GM12864 (cell line): ENCODE data around the gene ZNF799.
"Not testable (repeated sequence)": the region's sequence is repeated elsewhere in the genome, so short reads cannot be mapped to it uniquely, and the experiment has no call there.

Experiments used
- DNase-seq: peaks from one replicate; pipeline ENCODE4 v3.0.0-alpha.2; 2011; ENCODE audit warnings: low read depth
- H3K4me3 ChIP-seq: 2 replicates; pipeline ENCODE4 v1.5.1; 2011; ENCODE audit warnings: mild to moderate bottlenecking, low read depth, low read length, control low read depth
- TF ChIP-seq, protein P1 (sequence below): IDR thresholded peaks from 2 replicates; pipeline ENCODE4 v1.5.1; 2011; ENCODE audit warnings: low read depth, mild to moderate bottlenecking, moderate library complexity, low read length, control low read depth, inconsistent platforms; ENCODE audit errors: missing control alignments

ZNF799 gene

DNA sequence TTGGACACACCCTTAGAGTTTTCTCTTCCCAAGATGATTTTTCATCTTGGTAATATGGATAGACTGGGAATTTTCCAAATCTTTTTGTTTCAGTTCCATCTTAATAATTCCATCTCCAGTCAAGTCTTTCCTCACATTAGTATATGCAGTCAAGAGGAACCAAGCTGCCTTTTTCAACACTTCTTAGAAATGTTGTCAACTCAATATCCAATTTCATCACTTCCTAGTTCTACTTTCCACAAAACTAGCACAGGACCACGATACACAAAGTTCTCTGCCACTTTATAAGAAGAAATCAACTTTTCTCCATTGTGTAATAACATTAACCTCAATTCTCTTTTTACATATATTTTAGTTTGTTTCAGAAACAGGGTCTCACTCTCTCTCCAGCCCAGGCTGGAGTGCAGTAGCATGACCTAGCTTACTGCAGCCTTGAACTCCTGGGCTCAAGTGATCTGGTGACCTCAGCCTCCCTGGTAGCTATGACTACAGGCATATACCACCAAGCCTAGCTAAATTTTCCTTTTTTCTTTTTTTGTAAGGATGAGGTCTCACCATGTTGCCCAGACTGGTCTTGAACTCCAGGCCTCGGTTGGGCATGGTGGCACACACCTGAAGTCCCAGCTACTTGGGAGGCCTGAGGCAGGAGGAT lies 24.3 kb upstream of the ZNF799 start:
- DNase-seq: no peak
- H3K4me3 ChIP-seq: no peak overlapping the region
- TF ChIP-seq, protein P1, sequence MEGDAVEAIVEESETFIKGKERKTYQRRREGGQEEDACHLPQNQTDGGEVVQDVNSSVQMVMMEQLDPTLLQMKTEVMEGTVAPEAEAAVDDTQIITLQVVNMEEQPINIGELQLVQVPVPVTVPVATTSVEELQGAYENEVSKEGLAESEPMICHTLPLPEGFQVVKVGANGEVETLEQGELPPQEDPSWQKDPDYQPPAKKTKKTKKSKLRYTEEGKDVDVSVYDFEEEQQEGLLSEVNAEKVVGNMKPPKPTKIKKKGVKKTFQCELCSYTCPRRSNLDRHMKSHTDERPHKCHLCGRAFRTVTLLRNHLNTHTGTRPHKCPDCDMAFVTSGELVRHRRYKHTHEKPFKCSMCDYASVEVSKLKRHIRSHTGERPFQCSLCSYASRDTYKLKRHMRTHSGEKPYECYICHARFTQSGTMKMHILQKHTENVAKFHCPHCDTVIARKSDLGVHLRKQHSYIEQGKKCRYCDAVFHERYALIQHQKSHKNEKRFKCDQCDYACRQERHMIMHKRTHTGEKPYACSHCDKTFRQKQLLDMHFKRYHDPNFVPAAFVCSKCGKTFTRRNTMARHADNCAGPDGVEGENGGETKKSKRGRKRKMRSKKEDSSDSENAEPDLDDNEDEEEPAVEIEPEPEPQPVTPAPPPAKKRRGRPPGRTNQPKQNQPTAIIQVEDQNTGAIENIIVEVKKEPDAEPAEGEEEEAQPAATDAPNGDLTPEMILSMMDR: no peak

DNA sequence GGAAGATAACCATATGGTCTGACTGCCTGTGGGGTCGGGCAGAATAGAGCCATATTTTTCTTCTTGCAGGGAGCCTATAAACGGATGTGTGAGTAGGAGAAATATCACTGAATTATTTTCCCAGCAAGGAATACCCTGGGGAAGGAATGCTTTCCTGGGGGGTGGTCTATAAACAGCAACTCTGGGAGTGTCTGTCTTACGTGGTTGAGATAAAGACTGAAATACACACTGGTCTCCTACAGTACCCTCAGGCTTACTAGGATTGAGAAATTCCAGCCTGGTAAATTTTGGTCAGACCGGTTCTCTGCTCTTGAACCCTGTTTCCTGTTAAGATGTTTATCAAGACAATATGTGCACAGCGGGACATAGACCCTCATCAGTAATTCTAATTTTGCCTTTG lies 16.2 kb upstream of the ZNF799 start:
- DNase-seq, H3K4me3 ChIP-seq: not testable (repeated sequence)

DNA sequence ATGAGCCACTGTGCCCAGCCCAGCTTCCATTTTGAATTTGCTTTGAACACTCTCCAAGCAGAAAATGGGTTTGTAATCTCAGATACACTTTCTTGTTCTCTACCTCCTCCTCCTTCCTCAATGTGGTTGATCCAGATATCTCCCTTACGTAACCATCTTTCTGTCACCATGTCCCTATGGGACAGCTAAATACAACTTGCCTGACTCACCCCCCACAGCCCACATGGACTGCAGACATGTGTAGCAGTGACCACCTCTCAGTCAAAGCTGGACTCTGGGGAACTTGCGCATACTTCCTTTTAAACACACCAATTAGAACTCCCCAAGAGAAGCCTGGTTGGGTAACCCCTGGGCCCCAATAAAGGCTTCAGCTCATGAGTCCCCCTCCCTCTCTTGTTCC lies 10.8 kb upstream of the ZNF799 start:
- TF ChIP-seq, protein P1: no peak
- no peak for DNase-seq
- no peak overlapping the region for H3K4me3 ChIP-seq

DNA sequence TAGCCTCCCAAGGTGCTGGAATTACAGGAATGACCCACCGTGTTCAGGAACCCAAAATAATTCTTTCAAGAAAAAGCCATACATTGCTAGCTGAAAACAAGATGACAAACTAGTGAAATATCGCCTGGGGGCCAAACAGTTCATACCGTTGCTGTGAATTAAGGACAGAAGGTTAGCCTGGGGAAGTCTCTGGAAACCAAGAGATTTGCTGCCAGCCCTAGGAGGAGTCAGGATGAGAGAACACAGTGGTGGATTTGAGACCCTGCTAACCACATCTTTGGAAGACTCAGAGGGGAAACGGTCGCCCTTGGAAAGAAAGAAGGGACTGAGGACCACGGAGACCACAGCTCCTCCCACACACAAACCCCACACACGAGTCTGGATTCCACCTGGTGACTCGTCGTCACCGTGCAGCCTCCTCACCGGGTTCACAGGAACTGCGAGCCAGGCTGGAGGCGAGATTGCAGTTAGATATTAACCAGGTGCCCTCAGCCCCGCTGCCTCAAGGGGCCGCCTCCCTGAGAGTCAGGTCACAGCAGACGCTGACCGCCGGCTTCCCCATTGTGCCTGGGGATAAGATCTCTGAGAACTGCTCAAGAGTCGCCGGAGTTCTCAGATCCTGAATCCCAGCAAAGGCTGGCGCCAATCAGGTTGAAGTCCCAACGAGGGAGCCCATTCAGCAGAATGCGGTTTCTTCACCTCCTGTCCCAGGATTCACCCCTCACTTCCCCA lies 1.0 kb downstream of the ZNF799 start:
- H3K4me3 ChIP-seq: peak overlapping the region; percentile 79
- DNase-seq: not testable (repeated sequence)

DNA sequence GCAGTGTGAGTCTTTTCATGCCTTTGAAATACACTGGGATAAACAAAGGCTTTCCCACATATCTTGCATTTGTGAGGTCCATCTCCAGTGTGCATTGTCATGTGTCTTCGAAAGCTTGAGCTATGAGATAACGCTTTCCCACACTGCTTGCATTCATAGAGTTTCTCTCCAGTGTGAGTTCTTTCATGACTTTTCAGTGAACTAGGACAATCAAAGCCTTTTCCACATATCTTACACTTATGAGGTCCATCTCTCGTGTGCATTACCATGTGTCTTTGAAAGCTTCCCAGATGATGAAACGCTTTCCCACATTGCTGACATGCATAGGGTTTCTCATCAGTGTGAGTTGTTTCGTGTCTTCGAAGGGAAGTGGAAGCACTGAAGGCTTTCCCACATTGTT lies 9.9 kb downstream of the ZNF799 start:
- not testable (repeated sequence) for H3K4me3 ChIP-seq, DNase-seq

DNA sequence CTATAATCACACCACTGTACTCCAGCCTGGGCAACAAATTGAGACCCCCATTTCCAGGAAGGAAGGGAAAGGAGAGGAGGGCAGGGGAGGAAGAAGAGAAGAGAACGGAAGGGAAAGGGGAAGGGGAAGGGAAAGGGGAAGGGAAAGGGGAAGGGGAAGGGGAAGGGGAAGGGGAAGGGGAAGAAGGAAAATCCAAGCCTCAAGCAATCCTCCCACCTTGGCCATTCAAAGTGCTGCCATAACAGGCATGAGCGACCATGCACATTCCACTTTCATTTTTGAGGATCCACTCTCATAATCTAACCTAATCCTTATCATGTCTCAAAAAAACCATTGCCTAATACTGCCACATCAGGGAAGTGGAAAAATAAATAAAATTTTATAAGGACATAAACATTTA lies 14.7 kb downstream of the ZNF799 start:
- H3K4me3 ChIP-seq, DNase-seq: not testable (repeated sequence)

DNA sequence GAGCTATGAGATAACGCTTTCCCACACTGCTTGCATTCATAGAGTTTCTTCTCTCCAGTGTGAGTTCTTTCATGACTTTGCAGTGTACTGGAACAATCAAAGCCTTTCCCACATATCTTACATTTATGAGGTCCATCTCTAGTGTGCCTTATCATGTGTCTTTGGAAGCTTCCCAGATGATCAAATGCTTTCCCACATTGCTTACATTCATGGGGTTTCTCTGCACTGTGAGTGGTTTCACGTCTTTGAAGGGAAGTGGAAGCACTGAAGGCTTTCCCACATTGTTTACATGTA lies 20.7 kb downstream of the ZNF799 start:
- no peak for DNase-seq
- TF ChIP-seq, protein P1: no peak

DNA sequence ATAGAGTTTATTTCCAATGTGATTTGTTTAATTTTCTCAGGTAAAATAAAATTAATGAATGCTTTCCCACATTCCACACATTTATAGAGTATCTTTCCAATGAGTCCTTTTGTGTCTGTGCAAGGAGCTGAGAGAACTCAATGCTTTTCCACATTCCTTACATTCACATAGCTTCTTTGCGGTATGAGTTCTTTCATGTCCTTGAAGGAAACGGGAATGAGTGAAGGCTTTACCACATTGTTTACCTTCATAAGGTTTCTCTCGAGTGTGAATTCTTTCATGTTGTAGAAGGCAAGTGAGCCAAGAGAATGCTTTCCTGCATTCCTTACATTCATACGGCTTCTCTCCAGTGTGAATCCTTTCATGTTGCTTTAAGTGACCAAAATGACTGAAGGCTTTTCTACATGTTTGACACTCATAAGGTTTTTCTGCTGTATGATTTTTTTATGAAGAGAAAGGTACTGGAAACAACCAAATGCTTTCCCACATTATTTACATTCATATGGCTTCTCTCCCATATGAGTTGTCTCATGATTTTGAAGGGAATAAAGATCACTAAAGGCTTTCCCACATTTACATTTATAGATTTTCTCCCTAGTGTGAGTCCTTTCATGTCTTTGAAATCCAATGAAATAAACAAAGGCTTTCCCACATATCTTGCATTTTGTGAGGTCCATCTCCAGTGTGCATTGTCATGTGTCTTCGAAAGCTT lies 21.2 kb downstream of the ZNF799 start:
- DNase-seq: no peak
- no peak overlapping the region for H3K4me3 ChIP-seq
- TF ChIP-seq, protein P1: no peak

More for the DNA sequence above, 20.7 kb downstream of the ZNF799 start:
- H3K4me3 ChIP-seq: no peak overlapping the region

DNA sequence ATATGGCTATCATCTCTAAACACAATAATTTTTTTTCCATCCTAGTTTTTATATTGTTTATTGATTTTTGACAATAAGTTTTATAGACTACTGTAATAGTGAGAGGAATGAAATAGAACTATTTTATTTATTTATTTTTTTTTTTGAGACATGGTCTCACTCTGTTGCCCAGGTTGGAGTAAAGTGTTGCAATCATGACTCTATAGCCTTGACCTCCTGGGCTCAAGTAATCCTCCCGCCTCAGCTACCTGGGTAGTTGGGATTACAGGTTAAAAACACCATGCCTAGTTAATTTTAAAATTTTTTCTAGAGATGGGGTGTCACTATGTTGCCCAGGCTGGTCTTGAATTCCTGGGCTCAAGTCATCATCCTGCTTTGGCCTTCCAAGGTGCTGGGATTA lies 27.0 kb downstream of the ZNF799 start:
- TF ChIP-seq, protein P1: no peak
- DNase-seq: no peak
- H3K4me3 ChIP-seq: no peak overlapping the region
